Thyroid gland (tissue), 4 donors: ENCODE data around the gene COP1.

Source experiments
- CTCF ChIP-seq, 6 experiments: fragments of 200-600 bp in 3 of 6; fragments of 450-650 bp in 3 of 6; sonication (generic) in 3 of 6; IDR thresholded peaks; one replicate each; pipeline ENCODE4 v1.5.1; 2016 to 2019; ENCODE audit warnings: antibody characterized with exemption in 6 of 6, mild to moderate bottlenecking in 2 of 6, inconsistent platforms in 1 of 6, moderate library complexity in 1 of 6
- POLR2A ChIP-seq, 2 donors: fragments of 450-650 bp; IDR thresholded peaks; one replicate each; pipeline ENCODE4 v1.6.1; 2017; ENCODE audit warnings: antibody characterized with exemption in 2 of 2, mild to moderate bottlenecking in 2 of 2, moderate library complexity in 1 of 2

GRCh38 chr1:176243746-176244145, 36.7 kb upstream of the COP1 start:
- TF ChIP-seq POLR2A (IDR thresholded peaks at IDR 0.05) (no peak), CTCF (IDR thresholded peaks at IDR 0.05) (no peak)
